OCI-LY7 (cell line): ENCODE measurements around the gene CR1L. TPM values are rescaled to one million over a fixed set of nuclear protein-coding genes. Genes with fewer than 3 reads are reported as not detected.
"Not testable (repeated sequence)": the region's sequence is repeated elsewhere in the genome, so short reads cannot be mapped to it uniquely, and the experiment has no call there.

Experiments
- BruUV-seq: library from RNA; stranded (reverse); fragments of 400-500 nt; replicated peaks from 2 replicates; lab custom pipeline; 2021; lab: Mats Ljungman, UMichigan
- CTCF ChIA-PET: fragments of 300-600 bp; sonication (Branson Sonifier 250); formaldehyde crosslinking; loops from one replicate; lab custom pipeline; 2022; ENCODE audit warnings: antibody characterized with exemption; ENCODE audit not compliant: unreplicated experiment; lab: Charles Lee
- POLR2A ChIA-PET: fragments of 300-600 bp; sonication (Branson Sonifier 250); formaldehyde crosslinking; loops from one replicate; lab custom pipeline; 2022; ENCODE audit warnings: antibody characterized with exemption; lab: Charles Lee
- DNase-seq: peaks from one replicate; pipeline ENCODE4 v3.0.0-alpha.2; 2015; ENCODE audit warnings: low spot score
- H2AFZ ChIP-seq: fragments of 200-600 bp; sonication (generic), shearing (Covaris generic); 2 replicates; pipeline ENCODE4 v1.6.1; 2014; ENCODE audit warnings: mild to moderate bottlenecking, antibody characterized with exemption, low read length, moderate library complexity
- H3K27ac ChIP-seq: fragments of 200-600 bp; sonication (generic); 2 replicates; pipeline ENCODE4 v1.5.1; 2014; ENCODE audit warnings: mixed run types, low read depth, mild to moderate bottlenecking, moderate library complexity, low read length, inconsistent platforms; ENCODE audit not compliant: poor library complexity, severe bottlenecking
- H3K36me3 ChIP-seq: fragments of 200-600 bp; sonication (generic); 2 replicates; pipeline ENCODE4 v1.6.1; 2014; ENCODE audit warnings: mild to moderate bottlenecking, antibody characterized with exemption, low read length, moderate library complexity, mixed read lengths; ENCODE audit not compliant: insufficient read depth
- H3K4me1 ChIP-seq: fragments of 200-600 bp; sonication (generic); 2 replicates; pipeline ENCODE4 v1.5.1; 2014; ENCODE audit warnings: mild to moderate bottlenecking, low read length; ENCODE audit not compliant: insufficient read depth, poor library complexity, severe bottlenecking
- H3K4me2 ChIP-seq: fragments of 200-600 bp; sonication (generic); 2 replicates; pipeline ENCODE4 v1.6.1; 2014; ENCODE audit warnings: mild to moderate bottlenecking, low read length
- H3K4me3 ChIP-seq: fragments of 200-600 bp; sonication (generic); 2 replicates; pipeline ENCODE4 v1.5.1; 2014; ENCODE audit warnings: mild to moderate bottlenecking, low read depth, low read length; ENCODE audit not compliant: poor library complexity, severe bottlenecking
- H3K79me2 ChIP-seq: fragments of 200-600 bp; sonication (generic); 2 replicates; pipeline ENCODE4 v1.6.1; 2016; ENCODE audit warnings: low read depth, mild to moderate bottlenecking, low read length, moderate library complexity, mixed read lengths; ENCODE audit not compliant: insufficient read depth
- H3K9me2 ChIP-seq: fragments of 200-600 bp; sonication (generic); 2 replicates; pipeline ENCODE4 v1.6.1; 2016; ENCODE audit warnings: mild to moderate bottlenecking, low read length, mixed read lengths; ENCODE audit not compliant: insufficient read depth
- H3K9me3 ChIP-seq: fragments of 200-600 bp; sonication (generic); 2 replicates; pipeline ENCODE4 v1.6.1; 2014; ENCODE audit warnings: mild to moderate bottlenecking, mixed run types, low read length, mixed read lengths
- H4K20me1 ChIP-seq: fragments of 200-600 bp; sonication (generic); 2 replicates; pipeline ENCODE4 v1.6.1; 2014; ENCODE audit warnings: mild to moderate bottlenecking, antibody characterized with exemption, low read length, moderate library complexity, mixed read lengths; ENCODE audit not compliant: insufficient read depth
- EZH2phosphoT487 ChIP-seq: fragments of 200-600 bp; sonication (generic); IDR thresholded peaks from 2 replicates; pipeline ENCODE4 v1.6.1; 2018; ENCODE audit warnings: low read depth, borderline replicate concordance, mild to moderate bottlenecking, mixed run types, antibody characterized with exemption, low read length, moderate library complexity, mixed read lengths
- intact Hi-C: fragments of 100-400 bp; cut with micrococcal nuclease; formaldehyde crosslinking; loops from one replicate; pipeline ENCODE4 v1.10.0; 2022; ENCODE audit not compliant: unreplicated experiment
- total RNA-seq, 2 experiments: library from RNA; depleted of rRNA in 1 of 2; stranded (reverse); fragments of >200 nt in 1 of 2; shearing (Covaris generic) in 1 of 2; gene quantifications; 2 replicates each; pipeline ENCODE4 v1.2.3, GENCODE V29; 2014 to 2022
- TF ChIP-seq, protein P1 (sequence below): fragments of 200-600 bp; sonication (generic); conservative IDR thresholded peaks from 2 replicates; pipeline ENCODE4 v1.5.1; 2014; ENCODE audit warnings: mild to moderate bottlenecking, antibody characterized with exemption, low read length, moderate library complexity, mixed read lengths

The CR1L gene
- total RNA-seq, 2 experiments from 2014 or later, result not detected

DNA sequence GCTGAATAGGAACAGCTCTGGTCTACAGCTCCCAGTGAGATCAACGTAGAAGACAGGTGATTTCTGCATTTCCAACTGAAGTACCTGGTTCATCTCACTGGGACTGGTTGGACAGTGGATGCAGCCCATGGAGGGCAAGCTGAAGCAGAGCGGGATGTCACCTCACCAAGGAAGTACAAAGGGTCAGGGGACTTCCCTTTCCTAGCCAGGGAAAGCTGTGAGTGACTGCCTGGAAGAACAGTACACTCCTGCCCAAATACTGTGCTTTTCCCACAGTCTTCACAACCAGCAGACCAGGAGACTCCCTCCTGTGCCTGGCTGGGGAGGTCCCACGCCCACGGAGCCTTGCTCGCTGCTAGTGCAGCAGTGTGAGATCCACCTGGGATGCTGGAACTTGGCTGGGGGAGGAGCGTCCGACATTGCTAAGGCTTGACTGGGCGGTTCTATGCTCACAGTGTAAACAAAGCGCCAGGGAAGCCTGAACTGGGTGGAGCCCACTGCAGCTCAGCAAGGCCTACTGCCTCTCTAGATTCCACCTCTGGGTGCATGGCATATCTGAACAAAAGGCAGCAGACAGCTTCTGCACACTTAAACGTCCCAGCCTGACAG lies 14.7 kb downstream of the CR1L start:
- TF ChIP-seq EZH2phosphoT487, result no peak
- TF ChIP-seq, protein P1, sequence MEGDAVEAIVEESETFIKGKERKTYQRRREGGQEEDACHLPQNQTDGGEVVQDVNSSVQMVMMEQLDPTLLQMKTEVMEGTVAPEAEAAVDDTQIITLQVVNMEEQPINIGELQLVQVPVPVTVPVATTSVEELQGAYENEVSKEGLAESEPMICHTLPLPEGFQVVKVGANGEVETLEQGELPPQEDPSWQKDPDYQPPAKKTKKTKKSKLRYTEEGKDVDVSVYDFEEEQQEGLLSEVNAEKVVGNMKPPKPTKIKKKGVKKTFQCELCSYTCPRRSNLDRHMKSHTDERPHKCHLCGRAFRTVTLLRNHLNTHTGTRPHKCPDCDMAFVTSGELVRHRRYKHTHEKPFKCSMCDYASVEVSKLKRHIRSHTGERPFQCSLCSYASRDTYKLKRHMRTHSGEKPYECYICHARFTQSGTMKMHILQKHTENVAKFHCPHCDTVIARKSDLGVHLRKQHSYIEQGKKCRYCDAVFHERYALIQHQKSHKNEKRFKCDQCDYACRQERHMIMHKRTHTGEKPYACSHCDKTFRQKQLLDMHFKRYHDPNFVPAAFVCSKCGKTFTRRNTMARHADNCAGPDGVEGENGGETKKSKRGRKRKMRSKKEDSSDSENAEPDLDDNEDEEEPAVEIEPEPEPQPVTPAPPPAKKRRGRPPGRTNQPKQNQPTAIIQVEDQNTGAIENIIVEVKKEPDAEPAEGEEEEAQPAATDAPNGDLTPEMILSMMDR, result no peak
- no peak overlapping the region for H2AFZ ChIP-seq
- H3K79me2 ChIP-seq, result no peaks in the 10 kb centered on the region
- ChIA-PET POLR2A (no interaction called here), CTCF (no interaction called here)
- no peaks in the 10 kb centered on the region for H3K9me2 ChIP-seq
- H3K36me3 ChIP-seq, result no peaks in the 10 kb centered on the region
- H4K20me1 ChIP-seq, result no peaks in the 10 kb centered on the region
- H3K27ac ChIP-seq, result no peak overlapping the region
- no peak overlapping the region for H3K4me3 ChIP-seq
- no peaks in the 10 kb centered on the region for H3K9me3 ChIP-seq
- BruUV-seq, result no TSS peak
- DNase-seq, result no peak
- no peak overlapping the region for H3K4me2 ChIP-seq
- intact Hi-C loops, result no loop called here
- H3K4me1 ChIP-seq, result no peaks in the 10 kb centered on the region

DNA sequence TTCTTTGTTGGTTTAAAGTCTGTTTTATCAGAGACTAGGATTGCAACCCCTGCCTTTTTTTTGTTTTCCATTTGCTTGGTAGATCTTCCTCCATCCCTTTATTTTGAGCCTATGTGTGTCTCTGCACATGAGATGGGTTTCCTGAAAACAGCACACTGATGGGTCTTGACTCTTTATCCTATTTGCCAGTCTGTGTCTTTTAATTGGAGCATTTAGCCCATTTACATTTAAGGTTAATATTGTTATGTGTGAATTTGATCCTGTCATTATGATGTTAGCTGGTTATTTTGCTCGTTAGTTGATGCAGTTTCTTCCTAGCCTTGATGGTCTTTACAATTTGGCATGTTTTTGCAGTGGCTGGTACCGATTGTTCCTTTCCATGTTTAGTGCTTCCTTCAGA lies 16.5 kb downstream of the CR1L start:
- H3K79me2 ChIP-seq, intact Hi-C loops, H3K4me2 ChIP-seq, H3K4me1 ChIP-seq, H3K36me3 ChIP-seq, DNase-seq, H2AFZ ChIP-seq, H3K9me3 ChIP-seq, BruUV-seq, H3K4me3 ChIP-seq, POLR2A ChIA-PET, CTCF ChIA-PET, H3K9me2 ChIP-seq, H4K20me1 ChIP-seq, H3K27ac ChIP-seq: not testable (repeated sequence)

DNA sequence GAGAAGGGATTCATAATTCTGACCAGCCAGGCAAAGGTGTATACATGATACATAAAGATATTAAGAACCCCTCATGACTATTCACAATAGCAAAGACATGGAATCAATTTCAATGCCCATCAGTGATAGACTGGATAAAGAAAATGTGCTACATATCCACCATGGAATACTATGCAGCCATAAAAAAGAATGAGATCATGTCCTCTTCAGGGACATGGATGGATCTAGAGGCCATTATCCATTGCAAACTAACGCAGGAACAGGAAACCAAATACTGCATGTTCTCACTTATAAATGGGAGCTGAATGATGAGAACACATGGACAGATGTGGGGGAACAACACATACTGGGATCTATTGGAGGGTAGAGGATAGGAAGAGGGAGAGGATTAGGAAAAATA lies 21.4 kb downstream of the CR1L start:
- Histone ChIP-seq H3K9me2 (no peaks in the 10 kb centered on the region), H4K20me1 (no peaks in the 10 kb centered on the region), H3K36me3 (no peaks in the 10 kb centered on the region), H2AFZ (no peak overlapping the region), H3K27ac (no peak overlapping the region), H3K4me2 (no peak overlapping the region), H3K79me2 (no peaks in the 10 kb centered on the region), H3K4me3 (no peak overlapping the region), H3K4me1 (peaks cover 12% of the 10 kb centered on the region), H3K9me3 (no peaks in the 10 kb centered on the region)
- BruUV-seq, result no TSS peak
- ChIA-PET CTCF (no interaction called here), POLR2A (no interaction called here)
- intact Hi-C loops, result no loop called here
- no peak for TF ChIP-seq EZH2phosphoT487
- TF ChIP-seq, protein P1, result no peak
- no peak for DNase-seq
